Neuronal stem cell (in vitro differentiated cells): ENCODE results near the gene SIDT2.
"Not testable (repeated sequence)": the region's sequence is repeated elsewhere in the genome, so short reads cannot be mapped to it uniquely, and the experiment has no call there.

ENCODE experiments used
- DNase-seq: peaks from one replicate; pipeline ENCODE4 v3.0.0-alpha.2; 2013; ENCODE audit warnings: low spot score
- H2AFZ ChIP-seq: one replicate; pipeline ENCODE4 v1.6.1; 2013; ENCODE audit warnings: mild to moderate bottlenecking, low read length, inconsistent platforms
- H2AK5ac ChIP-seq: 2 replicates; pipeline ENCODE4 v1.6.1; 2013; ENCODE audit warnings: low read depth, mild to moderate bottlenecking, inconsistent platforms, low read length, moderate library complexity, mixed read lengths
- H2BK120ac ChIP-seq: 2 replicates; pipeline ENCODE4 v1.6.1; 2013; ENCODE audit warnings: low read depth, mild to moderate bottlenecking, inconsistent platforms, low read length, moderate library complexity, mixed read lengths
- H2BK12ac ChIP-seq: one replicate; pipeline ENCODE4 v1.6.1; 2013; ENCODE audit warnings: low read length, inconsistent platforms
- H2BK15ac ChIP-seq: 2 replicates; pipeline ENCODE4 v1.6.1; 2013; ENCODE audit warnings: mild to moderate bottlenecking, low read length, inconsistent platforms, mixed read lengths
- H2BK5ac ChIP-seq: one replicate; pipeline ENCODE4 v1.6.1; 2013; ENCODE audit warnings: inconsistent platforms, mild to moderate bottlenecking, low read length, moderate library complexity
- H3K14ac ChIP-seq: one replicate; pipeline ENCODE4 v1.6.1; 2013; ENCODE audit warnings: low read length, inconsistent platforms
- H3K18ac ChIP-seq: 2 replicates; pipeline ENCODE4 v1.6.1; 2013; ENCODE audit warnings: low read length, inconsistent platforms
- H3K23ac ChIP-seq: 2 replicates; pipeline ENCODE4 v1.6.1; 2013; ENCODE audit warnings: low read depth, mild to moderate bottlenecking, mixed read lengths, low read length, inconsistent platforms; ENCODE audit not compliant: poor library complexity
- H3K27ac ChIP-seq: replicated peaks from 3 replicates; pipeline ENCODE4 v1.5.1; 2013; ENCODE audit warnings: low read length, inconsistent platforms
- H3K27me3 ChIP-seq, 3 experiments: 2 replicates each; pipeline ENCODE4 v1.6.1; 2013; ENCODE audit warnings: low read length in 3 of 3, mild to moderate bottlenecking in 2 of 3, inconsistent platforms in 1 of 3, low read depth in 1 of 3, mixed read lengths in 1 of 3, moderate library complexity in 1 of 3; ENCODE audit not compliant: control insufficient read depth in 3 of 3, insufficient read depth in 3 of 3
- H3K36me3 ChIP-seq, 2 donors: replicated peaks in 1 of 2; 2 replicates each; pipeline ENCODE4 v1.6.1; 2013; ENCODE audit warnings: low read length in 2 of 2; ENCODE audit not compliant: control insufficient read depth in 2 of 2, insufficient read depth in 2 of 2
- H3K4ac ChIP-seq: 2 replicates; pipeline ENCODE4 v1.6.1; 2013; ENCODE audit warnings: inconsistent platforms, mild to moderate bottlenecking, low read length, moderate library complexity
- H3K4me1 ChIP-seq, 2 donors: 1 replicate in 1 of 2; 2 replicates in 1 of 2; pipeline ENCODE4 v1.6.1; 2013; ENCODE audit warnings: low read length in 2 of 2, low read depth in 1 of 2; ENCODE audit not compliant: control insufficient read depth in 2 of 2, insufficient read depth in 1 of 2
- H3K4me2 ChIP-seq: one replicate; pipeline ENCODE4 v1.6.1; 2013; ENCODE audit warnings: mild to moderate bottlenecking, low read length, inconsistent platforms; ENCODE audit not compliant: insufficient read depth, poor library complexity, severe bottlenecking
- H3K4me3 ChIP-seq, 2 donors: 2 replicates each; pipeline ENCODE4 v1.5.1; 2013; ENCODE audit warnings: low read length in 2 of 2, mild to moderate bottlenecking in 2 of 2, inconsistent platforms in 1 of 2, moderate library complexity in 1 of 2
- H3K79me1 ChIP-seq: one replicate; pipeline ENCODE4 v1.6.1; 2013; ENCODE audit warnings: low read depth, mild to moderate bottlenecking, inconsistent platforms, low read length, moderate library complexity
- H3K9ac ChIP-seq: one replicate; pipeline ENCODE4 v1.6.1; 2013; ENCODE audit warnings: mild to moderate bottlenecking, low read depth, low read length, inconsistent platforms; ENCODE audit not compliant: poor library complexity
- H3K9me3 ChIP-seq, 2 donors: replicated peaks in 1 of 2; 2 replicates each; pipeline versions ENCODE3 to v1.6.1; 2013; ENCODE audit warnings: low read length in 2 of 2, mild to moderate bottlenecking in 2 of 2, inconsistent platforms in 1 of 2, low read depth in 1 of 2, mixed read lengths in 1 of 2, moderate library complexity in 1 of 2; ENCODE audit not compliant: control insufficient read depth in 2 of 2, insufficient read depth in 1 of 2
- H4K8ac ChIP-seq: one replicate; pipeline ENCODE4 v1.6.1; 2013; ENCODE audit warnings: low read depth, mild to moderate bottlenecking, inconsistent platforms, low read length, moderate library complexity
- H4K91ac ChIP-seq: one replicate; pipeline ENCODE4 v1.6.1; 2013; ENCODE audit warnings: low read length, low read depth, mild to moderate bottlenecking, inconsistent platforms; ENCODE audit not compliant: poor library complexity
- WGBS, 2 donors: extraction: QIAGEN DNeasy Blood & Tissue Kit; methylation state at CpG; one replicate each; pipeline ENCODE4 v1.1.7; 2013; ENCODE audit warnings: missing lambda C conversion rate in 2 of 2, mixed read lengths in 1 of 2; ENCODE audit not compliant: insufficient read length in 2 of 2, insufficient replicate concordance in 1 of 2; ENCODE audit errors: extremely low coverage in 2 of 2; 5-methylcytosine and 5-hydroxymethylcytosine counted together

The SIDT2 gene

DNA sequence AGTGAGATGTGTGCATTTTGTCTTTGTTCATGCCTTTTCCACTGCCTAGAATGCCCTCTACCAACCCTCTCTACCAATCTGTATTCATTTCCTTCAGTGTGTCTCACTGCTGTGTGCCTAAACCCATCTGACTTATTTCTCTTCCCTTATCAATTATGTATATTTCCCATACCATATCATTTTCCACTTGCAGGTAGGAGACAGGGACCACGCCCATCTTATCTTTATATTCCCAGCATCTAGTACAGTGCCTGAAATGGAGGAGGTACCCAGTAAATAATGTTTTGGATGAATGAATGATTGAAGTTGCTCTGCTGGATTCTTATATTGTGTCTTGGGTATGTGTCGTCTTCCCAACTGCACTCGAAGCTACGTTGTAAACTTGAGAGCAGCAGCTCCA, 43.6 kb upstream of the SIDT2 start:
- not testable (repeated sequence) for H2AFZ ChIP-seq, H3K18ac ChIP-seq, H3K4me1 ChIP-seq, DNase-seq, H3K4me3 ChIP-seq, H3K4me2 ChIP-seq, H2BK5ac ChIP-seq, H2AK5ac ChIP-seq, H4K91ac ChIP-seq, H2BK15ac ChIP-seq, H4K8ac ChIP-seq, H3K27me3 ChIP-seq, H3K9ac ChIP-seq, H2BK120ac ChIP-seq, H3K36me3 ChIP-seq, H3K9me3 ChIP-seq, H3K79me1 ChIP-seq, H3K14ac ChIP-seq, H3K27ac ChIP-seq, H3K4ac ChIP-seq, H3K23ac ChIP-seq, H2BK12ac ChIP-seq
- no CpG with 5 or more reads among the region's 4 CpGs for WGBS, 2 donors

DNA sequence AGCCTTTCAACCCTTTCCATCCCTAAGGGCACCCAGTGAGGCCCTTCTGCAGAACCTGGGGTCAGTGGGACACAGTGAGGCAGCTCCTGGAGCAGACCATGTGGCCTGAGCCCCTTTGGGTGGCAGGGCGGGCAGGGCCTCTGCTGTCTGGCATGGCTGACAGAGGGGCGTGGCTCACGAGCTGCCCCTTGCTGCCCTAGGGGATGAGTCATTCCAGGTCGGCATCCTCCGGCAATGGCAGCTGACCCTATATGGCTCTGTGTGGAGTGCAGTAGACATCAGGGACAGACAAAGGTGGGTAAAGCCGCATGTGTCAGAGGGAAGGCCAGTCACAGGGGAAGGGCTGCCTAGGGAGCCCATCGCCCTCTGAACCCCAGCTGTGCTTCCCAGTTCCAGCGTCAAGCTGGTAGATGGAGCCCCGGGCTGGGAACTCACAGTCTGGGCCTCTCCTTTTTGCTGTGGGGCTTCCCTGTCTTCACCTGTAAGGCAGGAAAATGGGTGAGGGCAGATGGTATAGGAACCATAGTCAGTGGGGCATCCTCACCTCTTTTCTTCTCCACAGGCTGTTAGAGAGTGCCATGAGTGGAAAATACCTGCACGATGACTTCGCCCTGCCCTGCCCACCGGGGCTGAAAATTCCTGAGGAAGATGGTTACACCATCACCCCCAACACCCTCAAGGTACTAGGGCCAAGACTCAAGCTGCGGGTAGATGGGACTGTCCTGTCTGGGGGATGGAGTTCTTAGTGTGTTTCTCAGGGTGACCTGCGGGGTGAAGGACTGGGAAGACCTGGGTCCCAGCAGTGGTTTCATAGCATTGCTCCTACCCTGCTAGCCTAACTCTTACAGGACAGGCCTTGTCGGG, 41.1 kb upstream of the SIDT2 start:
- H3K36me3 ChIP-seq, H3K4me2 ChIP-seq, H3K4me3 ChIP-seq, H3K79me1 ChIP-seq, H3K18ac ChIP-seq, H3K27ac ChIP-seq, H3K14ac ChIP-seq, H2AFZ ChIP-seq, H3K23ac ChIP-seq, H3K27me3 ChIP-seq, H3K9ac ChIP-seq, H3K9me3 ChIP-seq, H2BK15ac ChIP-seq, H2BK120ac ChIP-seq, H3K4me1 ChIP-seq, H2AK5ac ChIP-seq, DNase-seq, H3K4ac ChIP-seq, H4K8ac ChIP-seq, H2BK12ac ChIP-seq, H2BK5ac ChIP-seq, H4K91ac ChIP-seq: not testable (repeated sequence)
- no CpG with 5 or more reads among the region's 15 CpGs for WGBS, 2 donors

DNA sequence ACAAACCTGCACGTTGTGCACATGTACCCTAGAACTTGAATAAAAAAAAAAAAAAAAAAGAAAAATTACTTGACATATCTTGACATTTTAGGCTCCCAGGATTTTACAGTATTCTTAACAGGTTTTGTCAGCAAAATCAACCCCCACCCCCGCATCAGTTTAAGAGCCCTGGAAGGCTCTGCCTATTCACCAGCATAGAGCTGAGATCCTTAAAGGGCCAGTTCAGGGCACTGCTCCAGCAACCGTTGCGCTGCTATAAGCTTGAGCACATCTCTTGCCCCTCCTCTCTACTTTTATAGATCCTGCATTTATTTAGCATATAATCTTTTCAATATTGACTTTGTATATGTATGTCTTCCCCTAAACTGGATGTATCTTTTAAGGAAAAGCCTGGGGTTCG, 35.2 kb upstream of the SIDT2 start:
- Histone ChIP-seq H4K8ac (no peak overlapping the region), H2BK120ac (no peak overlapping the region), H3K27me3 (no peaks in the 10 kb centered on the region), H3K4me1 (peaks cover 3 to 4% of the 10 kb centered on the region in 2 donors), H3K14ac (no peak overlapping the region), H3K9ac (no peak overlapping the region), H2BK12ac (no peak overlapping the region), H3K27ac (no peak overlapping the region), H3K79me1 (peaks cover 3% of the 10 kb centered on the region), H2AK5ac (no peak overlapping the region), H3K4ac (no peak overlapping the region), H3K4me2 (peak overlapping the region; percentile 72), H3K9me3 (no peaks in the 10 kb centered on the region), H3K4me3 (peak overlapping the region; percentile 73 to 86), H3K18ac (no peak overlapping the region), H2AFZ (peak overlapping the region; percentile 95), H3K36me3 (peaks cover 7 to 26% of the 10 kb centered on the region in 2 donors), H3K23ac (no peak overlapping the region), H2BK5ac (no peak overlapping the region), H4K91ac (no peak overlapping the region), H2BK15ac (no peak overlapping the region)
- WGBS, 2 donors, result no CpG with 5 or more reads among the region's 5 CpGs
- peak; percentile 15 for DNase-seq

DNA sequence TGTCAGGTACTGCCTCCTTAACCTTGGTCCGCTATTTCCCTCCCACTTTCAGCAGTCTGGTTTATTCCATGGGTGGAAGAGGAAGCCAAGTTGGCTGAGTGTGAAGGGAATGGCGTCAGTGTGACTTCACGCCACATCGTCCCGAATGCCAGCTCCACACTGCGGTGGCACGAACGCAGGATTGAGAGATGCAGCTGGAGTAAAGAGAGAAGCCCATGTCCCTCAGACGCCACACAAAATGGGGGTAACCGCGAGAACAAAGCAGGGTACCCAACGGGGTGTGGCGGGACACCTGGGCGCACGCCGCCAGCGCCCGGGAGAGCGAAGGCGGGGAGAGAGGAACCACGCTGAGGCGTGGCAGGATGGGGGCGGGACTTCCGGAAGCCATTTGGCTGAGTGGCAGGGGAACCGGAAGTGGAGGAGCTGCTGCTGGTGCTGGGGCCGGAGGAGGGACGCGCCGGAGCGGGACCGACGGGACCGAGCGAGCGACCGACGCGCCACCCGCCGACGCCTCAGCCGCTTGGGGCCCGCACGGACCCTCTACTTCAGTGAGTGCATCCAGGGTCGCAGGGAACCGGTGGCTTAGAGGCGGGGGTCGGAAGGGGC, 34.6 kb upstream of the SIDT2 start, which contains the start of gene PAFAH1B2:
TSS of gene PAFAH1B2 (plus strand) at position 417 of the 606 bp plus-strand sequence. CDS start 8,161 bp downstream, outside the sequence.
- Histone ChIP-seq H4K8ac (peak within 1 kb of the TSS; percentile 97), H3K14ac (peak within 1 kb of the TSS; percentile 97), H2BK15ac (peak within 1 kb of the TSS; percentile 46), H3K4me3 (peak within 1 kb of the TSS; percentile 73 to 86), H3K27ac (peak within 1 kb of the TSS; percentile 89), H2AFZ (peak within 1 kb of the TSS; percentile 95), H3K18ac (peak within 1 kb of the TSS; percentile 100), H3K23ac (peak within 1 kb of the TSS; percentile 99), H4K91ac (no peak within 1 kb of the TSS), H2AK5ac (peak within 1 kb of the TSS; percentile 81), H3K4ac (no peak within 1 kb of the TSS), H3K4me2 (peak within 1 kb of the TSS; percentile 72), H2BK5ac (peak within 1 kb of the TSS; percentile 94), H3K9me3 (no peaks in the 10 kb centered on the region), H3K9ac (peak within 1 kb of the TSS; percentile 93), H3K79me1 (peaks cover 4% of the 10 kb centered on the region), H3K36me3 (peaks cover 7 to 32% of the 10 kb centered on the region in 2 donors), H2BK120ac (peak within 1 kb of the TSS; percentile 61), H3K27me3 (no peaks in the 10 kb centered on the region), H3K4me1 (peaks cover 3 to 4% of the 10 kb centered on the region in 2 donors), H2BK12ac (no peak within 1 kb of the TSS)
- DNase-seq, result peak; percentile 91
- no CpG with 5 or more reads among the region's 48 CpGs for WGBS, 2 donors
